Measurements from ENCODE around the gene SND1.

The SND1 gene

DNA sequence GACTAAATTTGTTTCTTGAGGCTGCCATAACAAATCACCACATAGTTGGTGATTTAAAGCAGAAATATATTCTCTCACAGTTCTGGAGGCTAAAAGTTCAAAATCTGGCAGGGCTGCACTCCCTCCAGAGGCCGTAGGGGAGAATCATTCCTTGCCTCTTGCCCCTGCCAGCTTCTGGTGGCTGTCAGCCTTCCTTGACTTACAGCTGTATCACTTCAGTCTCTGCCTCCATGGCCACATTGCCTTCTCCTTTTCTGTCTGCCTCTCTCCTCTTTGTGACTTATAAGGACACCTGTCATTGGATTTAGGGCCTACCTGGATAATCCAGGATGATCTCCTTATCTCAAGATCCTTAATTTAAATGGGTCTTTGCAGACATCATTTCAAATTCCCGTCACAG is 385.1 kb downstream of the SND1 start:
- no peak for DNase-seq (ENCODE audit: low spot score)

DNA sequence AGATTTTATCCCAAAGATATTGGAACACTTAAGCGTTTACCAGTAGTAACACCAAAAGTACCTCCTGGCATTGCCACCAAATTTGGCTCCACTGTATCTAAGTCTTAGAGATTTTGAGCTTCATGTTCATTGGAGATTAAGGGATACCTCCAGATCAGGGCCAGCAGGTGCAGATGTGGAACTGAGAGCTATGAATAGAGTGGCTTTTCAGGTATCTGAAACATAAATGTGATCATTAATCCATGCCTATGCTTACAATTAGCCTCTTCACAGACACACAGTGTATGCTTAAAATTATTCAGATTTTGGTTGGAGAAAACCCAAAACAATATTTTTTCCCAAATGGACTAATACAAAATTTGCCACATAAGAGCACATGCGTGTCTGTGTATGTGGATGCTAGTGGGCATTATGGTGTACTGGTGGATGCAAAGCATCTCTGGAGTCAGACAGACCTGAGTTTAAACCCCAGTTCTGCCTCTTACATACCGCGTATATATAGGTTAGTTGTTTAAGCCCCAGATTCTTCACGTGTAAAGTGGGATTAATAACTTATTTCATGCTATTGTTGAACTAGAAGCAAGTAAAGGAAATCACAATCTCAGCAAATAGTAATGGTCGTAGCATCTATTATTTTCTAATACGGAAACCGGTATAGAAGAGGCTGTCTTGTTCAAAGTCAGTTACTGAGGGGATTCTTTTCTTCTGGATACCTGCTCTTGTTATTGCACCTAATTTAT is 386.1 kb downstream of the SND1 start:
- no peak for DNase-seq (ENCODE audit: low spot score)

GRCh38 chr7:128039544-128039953 is 387.6 kb downstream of the SND1 start:
- no peak for DNase-seq (ENCODE audit: low spot score)

DNA sequence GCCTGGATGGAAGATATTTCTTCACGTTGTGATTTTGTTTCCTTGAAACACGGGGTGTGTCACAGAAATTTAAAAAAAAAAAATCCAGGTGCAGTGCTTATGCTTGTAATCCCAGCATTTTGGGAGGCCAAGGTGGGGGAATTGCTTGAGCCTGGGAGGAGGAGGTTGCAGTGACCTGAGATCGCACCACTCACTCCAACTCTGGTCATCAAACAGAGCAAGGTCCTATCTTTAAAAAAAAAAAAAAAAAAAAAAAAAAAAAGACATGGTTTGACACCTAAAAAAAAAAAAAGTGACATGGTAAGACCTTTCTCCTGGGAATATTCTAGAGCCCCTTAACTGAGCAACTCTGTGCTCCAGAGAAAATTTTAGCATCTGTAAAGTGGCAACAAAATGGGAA is 388.2 kb downstream of the SND1 start:
- no peak for DNase-seq (ENCODE audit: low spot score)

- peak; percentile 40 for DNase-seq (ENCODE audit: low spot score)
Measured at GRCh38 chr7:128041203-128041602, 389.2 kb downstream of the SND1 start.

- peak; percentile 99 for DNase-seq (ENCODE audit: low spot score)
Measured at GRCh38 chr7:128042012-128042411, 390.0 kb downstream of the SND1 start.

- no peak for DNase-seq (ENCODE audit: low spot score)
Measured at GRCh38 chr7:128044064-128044463, 392.1 kb downstream of the SND1 start.

GRCh38 chr7:128045158-128045557 is 393.2 kb downstream of the SND1 start:
- DNase-seq (ENCODE audit: low spot score): no peak

GRCh38 chr7:128045766-128046165 is 393.8 kb downstream of the SND1 start:
- no peak for DNase-seq (ENCODE audit: low spot score)

DNA sequence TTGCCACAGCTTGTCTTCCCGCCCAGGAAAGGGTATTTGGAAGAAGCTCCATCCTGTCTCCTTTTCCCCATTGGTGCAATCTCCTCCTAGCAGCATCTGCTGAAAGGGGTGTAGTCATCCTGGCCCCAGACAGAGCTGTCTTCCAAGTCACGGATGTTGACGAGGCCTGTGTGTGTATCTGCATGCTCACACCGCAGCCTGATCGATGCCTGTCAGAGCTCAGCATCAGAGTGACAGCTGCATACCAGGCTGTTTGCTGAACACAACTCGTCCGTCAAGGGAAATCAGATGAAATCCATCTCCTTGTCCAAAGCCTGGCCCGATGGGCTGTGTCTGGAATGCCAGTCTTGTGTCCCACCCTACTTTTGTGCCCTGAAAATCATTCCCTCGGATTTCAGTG is 400.4 kb downstream of the SND1 start:
- no peak for DNase-seq (ENCODE audit: low spot score)

- peak; percentile 69 for DNase-seq (ENCODE audit: low spot score)
Measured at GRCh38 chr7:128053023-128053422, 401.0 kb downstream of the SND1 start.

- DNase-seq (ENCODE audit: low spot score): no peak
Measured at GRCh38 chr7:128053991-128054390, 402.0 kb downstream of the SND1 start.

DNA sequence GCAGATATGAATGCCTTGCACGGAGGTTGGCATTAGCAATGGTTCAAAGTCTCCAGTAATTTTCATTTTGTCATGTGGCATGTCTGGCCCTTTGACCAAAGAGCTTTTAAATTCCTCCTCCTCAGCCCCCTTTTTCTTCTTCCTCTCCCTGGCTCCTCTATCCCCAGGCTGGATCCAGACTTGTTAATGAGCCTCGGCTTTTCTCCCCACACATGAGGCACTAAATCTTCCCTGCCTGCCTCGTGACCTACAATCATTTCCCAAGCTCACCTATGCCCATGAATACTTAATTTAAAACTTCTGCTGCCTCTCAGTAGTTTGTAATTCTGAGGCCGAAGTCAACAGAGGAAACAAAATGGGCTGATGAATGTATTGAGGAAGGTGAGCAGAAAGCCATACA is 402.5 kb downstream of the SND1 start:
- DNase-seq (ENCODE audit: low spot score): no peak

DNA sequence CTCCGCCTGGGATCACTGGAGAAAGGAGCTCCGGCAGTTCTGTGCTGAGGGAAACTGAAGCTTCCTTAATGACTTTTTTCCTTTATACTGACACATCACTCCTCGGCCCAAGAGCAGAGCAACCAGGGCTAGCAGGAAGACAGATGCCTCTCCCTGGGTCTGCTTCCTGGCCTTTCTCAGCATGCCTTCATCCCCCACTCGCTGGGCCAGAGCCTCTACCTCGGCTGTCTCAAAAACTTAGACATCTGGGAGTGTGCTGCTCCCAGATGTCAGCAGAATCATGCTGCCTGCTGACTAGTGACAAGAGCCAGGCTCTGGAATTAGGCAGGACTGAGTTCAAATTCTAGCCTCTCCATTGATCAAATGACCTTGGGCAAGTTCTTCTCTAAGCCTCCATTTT is 403.6 kb downstream of the SND1 start:
- no peak for DNase-seq (ENCODE audit: low spot score)

DNA sequence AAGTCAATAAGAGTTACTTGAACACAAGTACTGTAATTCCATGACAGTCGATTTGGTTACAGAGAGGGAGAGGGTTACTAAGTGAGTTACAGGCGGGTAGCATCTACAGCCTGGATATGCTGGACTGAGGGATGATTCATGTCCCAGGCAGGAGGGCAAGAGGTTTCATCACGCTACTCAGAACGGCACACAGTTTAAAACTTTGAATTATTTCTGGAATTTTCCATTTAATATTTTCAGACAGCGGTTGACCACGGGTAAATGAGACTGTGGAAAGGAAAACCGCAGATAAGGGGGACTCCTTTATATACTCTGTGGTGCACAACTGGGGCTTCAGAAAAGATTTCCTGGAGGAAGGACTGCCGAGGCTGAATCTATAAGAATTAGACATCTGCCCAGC is 404.9 kb downstream of the SND1 start:
- DNase-seq (ENCODE audit: low spot score): no peak

- peak; percentile 39 for DNase-seq (ENCODE audit: low spot score)
Measured at GRCh38 chr7:128057909-128058308, 405.9 kb downstream of the SND1 start.

DNA sequence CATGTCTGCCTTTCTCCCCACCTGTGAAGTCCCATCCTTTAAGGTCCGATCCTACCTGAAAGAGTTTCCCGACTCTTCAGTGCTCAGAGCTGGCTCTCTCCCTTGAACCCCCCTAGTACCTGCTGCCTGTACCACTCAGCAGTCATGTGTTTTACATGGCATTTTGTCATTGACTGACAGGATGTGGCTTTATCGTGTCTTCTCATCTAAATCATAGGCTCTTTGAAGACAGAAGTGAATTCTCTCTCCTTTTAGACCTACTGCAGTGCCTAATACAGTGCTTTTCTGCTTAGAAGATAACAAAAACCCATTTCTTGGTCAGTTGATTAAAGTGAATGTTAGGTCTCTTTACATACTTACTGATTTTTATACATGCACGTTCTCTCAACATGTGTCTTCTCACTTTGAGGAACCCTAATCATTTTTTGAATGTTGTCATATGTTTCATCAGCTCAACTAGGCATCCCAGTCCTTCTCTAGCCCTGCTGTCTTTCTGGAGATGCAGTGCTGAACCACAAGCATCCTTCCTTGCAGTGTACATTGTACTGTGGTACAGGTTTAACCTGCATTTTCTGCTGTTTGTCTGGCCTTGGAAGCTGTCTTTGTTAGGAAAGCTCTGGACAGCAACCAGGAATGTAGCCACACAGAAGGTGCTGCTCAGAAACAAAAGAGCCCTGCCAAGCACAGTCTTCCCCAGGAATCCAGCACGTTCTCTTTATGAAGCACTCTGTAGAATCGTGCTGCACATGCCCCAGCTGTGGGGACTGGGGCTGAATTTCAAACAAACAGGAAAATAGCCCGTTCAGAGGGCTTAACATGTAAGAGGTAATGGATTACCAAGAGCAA is 407.4 kb downstream of the SND1 start:
- no peak for DNase-seq (ENCODE audit: low spot score)

GRCh38 chr7:128060018-128060417 is 408.0 kb downstream of the SND1 start:
- DNase-seq (ENCODE audit: low spot score): no peak

- no peak for DNase-seq (ENCODE audit: low spot score)
Measured at GRCh38 chr7:128063088-128063487, 411.1 kb downstream of the SND1 start.

GRCh38 chr7:128065872-128066271 is 413.9 kb downstream of the SND1 start:
- DNase-seq (ENCODE audit: low spot score): no peak

DNA sequence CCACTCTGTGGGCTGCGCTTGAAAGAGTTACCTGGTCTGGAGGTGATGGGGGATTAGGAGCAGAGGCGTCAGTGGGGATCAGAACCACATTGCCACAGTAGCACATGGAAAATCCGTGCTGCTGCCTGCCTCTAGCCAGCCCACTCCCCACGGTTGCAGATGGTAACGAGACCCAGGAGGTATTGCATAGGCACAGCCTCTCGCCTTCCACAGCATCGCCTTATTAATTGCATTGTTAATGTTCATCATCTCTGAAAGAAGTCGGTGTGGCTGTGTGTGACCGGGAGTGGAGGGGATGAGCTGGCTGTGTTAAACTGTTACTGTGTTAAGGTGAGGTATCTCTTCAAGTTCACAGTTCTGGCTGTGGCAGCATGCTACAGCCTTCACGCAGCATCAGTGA is 414.4 kb downstream of the SND1 start:
- DNase-seq (ENCODE audit: low spot score): no peak

DNA sequence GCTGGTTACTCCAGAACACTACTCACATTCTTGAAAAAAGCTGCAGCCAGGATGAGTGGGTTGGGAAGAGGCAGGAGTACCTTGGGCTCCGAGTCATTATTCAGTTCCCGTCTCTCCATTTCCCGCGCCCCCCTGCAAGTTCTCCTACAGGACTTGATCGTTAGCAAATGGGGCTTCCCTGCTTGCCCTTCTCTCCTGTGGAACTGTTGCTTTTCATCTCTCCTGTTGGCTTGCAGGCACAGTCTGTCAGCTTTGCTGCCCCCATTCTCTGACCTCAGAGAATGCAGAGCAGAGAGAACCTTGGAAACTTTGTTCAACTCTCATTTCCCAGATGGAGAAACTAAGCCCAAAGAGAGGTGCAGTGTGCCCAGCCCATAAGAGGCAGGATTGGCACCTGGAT is 414.9 kb downstream of the SND1 start:
- no peak for DNase-seq (ENCODE audit: low spot score)

DNA sequence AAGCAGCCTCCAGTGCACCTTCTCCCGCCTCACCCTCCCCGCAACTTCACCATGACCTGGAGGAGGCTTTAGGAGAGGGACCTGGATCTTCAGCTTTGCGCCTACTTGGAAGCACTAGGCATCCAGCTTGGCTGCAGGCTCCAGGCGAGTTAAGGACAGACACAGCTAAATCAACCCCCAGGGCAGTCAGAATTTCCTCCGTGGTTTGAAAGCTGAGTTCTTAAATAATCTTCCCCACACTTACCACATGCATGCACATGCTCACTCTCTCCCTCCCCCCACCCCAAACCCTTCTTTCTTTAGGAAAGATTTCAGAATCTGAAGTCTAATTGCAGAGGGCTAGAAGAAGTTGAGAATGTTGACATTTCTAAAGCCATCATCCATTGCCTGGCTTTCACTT is 416.0 kb downstream of the SND1 start:
- DNase-seq (ENCODE audit: low spot score): no peak

DNA sequence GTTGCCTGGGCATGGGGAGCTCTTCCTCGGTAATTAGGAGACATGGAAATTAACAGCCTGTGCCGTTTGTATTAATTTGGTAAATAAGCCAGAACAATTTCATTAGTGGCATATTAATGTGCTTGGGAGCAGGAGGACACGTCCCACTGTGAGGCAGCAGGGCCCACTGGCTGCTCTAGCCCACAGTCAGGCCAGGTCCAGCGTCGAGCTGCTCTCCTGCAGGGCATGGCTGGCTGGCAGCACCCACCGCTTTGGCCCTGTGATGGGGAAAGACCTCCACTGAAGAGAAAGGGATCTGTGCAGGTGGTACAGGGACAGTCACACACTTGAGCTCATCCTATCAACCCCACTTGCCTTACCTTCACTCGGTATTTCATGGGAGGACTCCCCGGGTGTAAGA is 416.8 kb downstream of the SND1 start:
- no peak for DNase-seq (ENCODE audit: low spot score)
